Gastrocnemius medialis (tissue), 4 donors: ENCODE measurements around the gene TAMM41. TPM values are rescaled to one million over a fixed set of nuclear protein-coding genes. Genes with fewer than 3 reads are reported as not detected.

Experiments used
- ATAC-seq, 2 donors: fragments of 150-250 bp; one replicate each; pipeline ENCODE4 v1.9.1; 2016
- DNase-seq, 2 donors: peaks; one replicate each; pipeline ENCODE4 v3.0.0-alpha.2; 2019
- H3K27ac ChIP-seq, 4 donors: fragments of 200-600 bp; sonication (generic); 1 replicate in 1 of 4; 2 replicates in 3 of 4; pipeline ENCODE4 v1.5.1; 2016 to 2018; ENCODE audit warnings: mild to moderate bottlenecking in 2 of 4, moderate library complexity in 1 of 4
- H3K27me3 ChIP-seq, 3 donors: fragments of 200-600 bp; sonication (generic) in 2 of 3; 1 replicate in 1 of 3; 2 replicates in 2 of 3; pipeline versions ENCODE4 v1.5.1 to v1.6.0; 2016 to 2019; ENCODE audit warnings: mild to moderate bottlenecking in 1 of 3, moderate library complexity in 1 of 3
- H3K36me3 ChIP-seq, 2 donors: fragments of 200-600 bp; sonication (generic) in 1 of 2; one replicate each; pipeline ENCODE4 v1.5.1; 2017 to 2018
- H3K4me1 ChIP-seq, 2 donors: fragments of 200-600 bp; sonication (generic) in 1 of 2; one replicate each; pipeline ENCODE4 v1.5.1; 2016 to 2017; ENCODE audit warnings: mild to moderate bottlenecking in 2 of 2
- H3K4me3 ChIP-seq, 4 donors: fragments of 200-600 bp; sonication (generic) in 3 of 4; 1 replicate in 1 of 4; 2 replicates in 3 of 4; pipeline ENCODE4 v1.5.1; 2016 to 2019; ENCODE audit warnings: mild to moderate bottlenecking in 2 of 4
- H3K9me3 ChIP-seq, 3 donors: fragments of 200-600 bp; sonication (generic) in 2 of 3; 1 replicate in 1 of 3; 2 replicates in 2 of 3; pipeline ENCODE4 v1.5.1; 2016 to 2019
- CTCF ChIP-seq, 5 experiments: fragments of 450-650 bp in 3 of 5; fragments of 200-600 bp in 2 of 5; sonication (generic) in 2 of 5; IDR thresholded peaks in 4 of 5; conservative IDR thresholded peaks in 1 of 5; 1 replicate in 4 of 5; 2 replicates in 1 of 5; pipeline ENCODE4 v1.5.1; 2016 to 2019; ENCODE audit warnings: antibody characterized with exemption in 5 of 5, mild to moderate bottlenecking in 3 of 5, moderate library complexity in 3 of 5
- POLR2A ChIP-seq, 2 donors: fragments of 450-650 bp; IDR thresholded peaks; one replicate each; pipeline ENCODE4 v1.6.1; 2017; ENCODE audit warnings: antibody characterized with exemption in 2 of 2, mild to moderate bottlenecking in 2 of 2, moderate library complexity in 2 of 2
- in situ Hi-C, 4 donors: fragments of 200-750 bp; cut with MboI; loops; one replicate each; pipeline versions ENCODE4 v1.15.0 to v1.8.0; 2017; ENCODE audit warnings: low sequenced_read_pairs in 4 of 4
- intact Hi-C: fragments of 100-400 bp; cut with DNase I; formaldehyde crosslinking; loops from one replicate; pipeline ENCODE4 v1.15.1; 2023; ENCODE audit warnings: low total_unique reads
- total RNA-seq, 4 donors: library from RNA; depleted of rRNA; stranded (reverse); fragments of >200 nt; gene quantifications; one replicate each; pipeline versions ENCODE4 v1.1.0 to v1.2.3, GENCODE V29; 2016

Gene TAMM41
- total RNA-seq, 4 donors from 2014 or later, result 2.1 to 9.7 (median 3.8) TPM

GRCh38 chr3:11814663-11815062 is 32.0 kb downstream of the TAMM41 start:
- Histone ChIP-seq H3K27me3 (no peaks in the 10 kb centered on the region), H3K4me1 (peaks cover 4 to 11% of the 10 kb centered on the region in 2 donors), H3K4me3 (no peak overlapping the region), H3K36me3 (peaks cover 0 to 37% of the 10 kb centered on the region in 2 donors), H3K27ac (no peak overlapping the region), H3K9me3 (no peaks in the 10 kb centered on the region)
- TF ChIP-seq POLR2A (IDR thresholded peaks at IDR 0.05), result no peak
- no peak for TF ChIP-seq CTCF (IDR thresholded peaks at IDR 0.05 in 4 of 5, conservative IDR thresholded peaks at IDR 0.05 in 1 of 5)
- in situ Hi-C loops, result no loop called here
- ATAC-seq (no peak), DNase-seq (no peak)
- intact Hi-C loops, result no loop called here

- no peak for ATAC-seq
- Histone ChIP-seq H3K4me1 (no peaks in the 10 kb centered on the region), H3K4me3 (no peak overlapping the region), H3K36me3 (peaks cover 0 to 64% of the 10 kb centered on the region in 2 donors), H3K9me3 (no peaks in the 10 kb centered on the region), H3K27me3 (no peaks in the 10 kb centered on the region), H3K27ac (no peak overlapping the region)
- intact Hi-C loops (no loop called here), in situ Hi-C loops (no loop called here)
- TF ChIP-seq CTCF (IDR thresholded peaks at IDR 0.05 in 4 of 5, conservative IDR thresholded peaks at IDR 0.05 in 1 of 5) (no peak), POLR2A (IDR thresholded peaks at IDR 0.05) (no peak)
- DNase-seq, result no peak
Measured at GRCh38 chr3:11810276-11810675, 36.4 kb downstream of the TAMM41 start.

GRCh38 chr3:11808231-11808630 is 38.5 kb downstream of the TAMM41 start:
- Histone ChIP-seq H3K27me3 (no peaks in the 10 kb centered on the region), H3K4me1 (no peaks in the 10 kb centered on the region), H3K4me3 (no peak overlapping the region), H3K27ac (no peak overlapping the region), H3K9me3 (no peaks in the 10 kb centered on the region), H3K36me3 (peaks cover 0 to 58% of the 10 kb centered on the region in 2 donors)
- no peak for DNase-seq
- in situ Hi-C loops (loop anchor here (5.0 to 10.0 kb wide), 4 partner anchors 143 to 436 kb away; no protein-coding TSS in a partner anchor), intact Hi-C loops (no loop called here)
- TF ChIP-seq POLR2A (IDR thresholded peaks at IDR 0.05), result no peak
- no peak for TF ChIP-seq CTCF (IDR thresholded peaks at IDR 0.05 in 4 of 5, conservative IDR thresholded peaks at IDR 0.05 in 1 of 5)
- no peak for ATAC-seq

- Histone ChIP-seq H3K36me3 (peaks cover 0 to 59% of the 10 kb centered on the region in 2 donors), H3K4me1 (no peaks in the 10 kb centered on the region), H3K27ac (no peak overlapping the region), H3K4me3 (no peak overlapping the region), H3K9me3 (no peaks in the 10 kb centered on the region), H3K27me3 (no peaks in the 10 kb centered on the region)
- intact Hi-C loops, result no loop called here
- ATAC-seq (no peak), DNase-seq (no peak)
- TF ChIP-seq POLR2A (IDR thresholded peaks at IDR 0.05) (no peak), CTCF (IDR thresholded peaks at IDR 0.05 in 4 of 5, conservative IDR thresholded peaks at IDR 0.05 in 1 of 5) (no peak)
- in situ Hi-C loops, result loop anchor here (5.0 to 10.0 kb wide), 4 partner anchors 143 to 435 kb away; no protein-coding TSS in a partner anchor
Measured at GRCh38 chr3:11807686-11808085, 39.0 kb downstream of the TAMM41 start.

GRCh38 chr3:11805716-11806115 is 41.0 kb downstream of the TAMM41 start:
- H3K36me3 ChIP-seq, result peaks cover 0 to 58% of the 10 kb centered on the region in 2 donors
- intact Hi-C loops (loop anchor here (2.0 kb wide), 1 partner anchor 425 kb away; no protein-coding TSS in a partner anchor), in situ Hi-C loops (loop anchor here (5.0 to 10.0 kb wide), 4 partner anchors 141 to 433 kb away; no protein-coding TSS in a partner anchor)

More at GRCh38 chr3:11805716-11806115, 41.0 kb downstream of the TAMM41 start:
- H3K9me3 ChIP-seq, result no peaks in the 10 kb centered on the region
- H3K4me1 ChIP-seq, result no peaks in the 10 kb centered on the region
- no peak for TF ChIP-seq CTCF (IDR thresholded peaks at IDR 0.05 in 4 of 5, conservative IDR thresholded peaks at IDR 0.05 in 1 of 5)
- H3K27me3 ChIP-seq, result no peaks in the 10 kb centered on the region
- no peak overlapping the region for H3K27ac ChIP-seq
- no peak overlapping the region for H3K4me3 ChIP-seq
- ATAC-seq (no peak), DNase-seq (no peak)
